ENCODE data around the gene DGCR8.

Gene DGCR8

GRCh38 chr22:20079745-20080444 lies at the start of gene DGCR8:
DGCR8 (plus strand) TSS chr22:20080241; CDS start chr22:20085964, 5,723 bp downstream.
- DNase-seq (ENCODE audit: low read depth), result peak; percentile 49

- DNase-seq (ENCODE audit: low read depth), result no peak
Observed at GRCh38 chr22:20031732-20032406, 48.2 kb upstream of the DGCR8 start.

GRCh38 chr22:20032407-20032991 lies 47.5 kb upstream of the DGCR8 start:
- no peak for DNase-seq (ENCODE audit: low read depth)

- DNase-seq (ENCODE audit: low read depth), result no peak
Observed at GRCh38 chr22:20033045-20033706, 46.9 kb upstream of the DGCR8 start.

GRCh38 chr22:20034143-20034542 lies 45.9 kb upstream of the DGCR8 start:
- DNase-seq (ENCODE audit: low read depth), result no peak

GRCh38 chr22:20035375-20036083 lies 44.5 kb upstream of the DGCR8 start:
- DNase-seq (ENCODE audit: low read depth), result no peak

GRCh38 chr22:20036084-20036482 lies 44.0 kb upstream of the DGCR8 start:
- DNase-seq (ENCODE audit: low read depth), result no peak

GRCh38 chr22:20036535-20037392 lies 43.3 kb upstream of the DGCR8 start:
- DNase-seq (ENCODE audit: low read depth), result no peak

- no peak for DNase-seq (ENCODE audit: low read depth)
Observed at GRCh38 chr22:20037419-20037818, 42.6 kb upstream of the DGCR8 start.

GRCh38 chr22:20038574-20038973 lies 41.5 kb upstream of the DGCR8 start:
- DNase-seq (ENCODE audit: low read depth), result no peak

- no peak for DNase-seq (ENCODE audit: low read depth)
Observed at GRCh38 chr22:20039683-20040325, 40.2 kb upstream of the DGCR8 start.

- no peak for DNase-seq (ENCODE audit: low read depth)
Observed at GRCh38 chr22:20040327-20041200, 39.5 kb upstream of the DGCR8 start.

GRCh38 chr22:20043057-20043996 lies 36.7 kb upstream of the DGCR8 start:
- DNase-seq (ENCODE audit: low read depth), result no peak

GRCh38 chr22:20043997-20044342 lies 36.1 kb upstream of the DGCR8 start:
- DNase-seq (ENCODE audit: low read depth), result no peak

- no peak for DNase-seq (ENCODE audit: low read depth)
Observed at GRCh38 chr22:20044495-20045151, 35.4 kb upstream of the DGCR8 start.

- DNase-seq (ENCODE audit: low read depth), result no peak
Observed at GRCh38 chr22:20046730-20047129, 33.3 kb upstream of the DGCR8 start.

GRCh38 chr22:20051927-20052308 lies 28.1 kb upstream of the DGCR8 start:
- no peak for DNase-seq (ENCODE audit: low read depth)
